ENCODE measurements around the gene ARHGAP28.
A peak's percentile ranks its signal among the peaks of the same experiment; 100 is the strongest.

ARHGAP28 gene

GRCh38 chr18:6730416-6731221 is 1.1 kb downstream of the ARHGAP28 start:
- DNase-seq (ENCODE audit: low read depth) = no peak
- TF ChIP-seq CTCF (IDR thresholded peaks at IDR 0.05; ENCODE audit: control insufficient read depth, extremely low read depth, insufficient read depth) = no peak
- H3K4me3 ChIP-seq (ENCODE audit: low read depth, low read length) = peak overlapping the region; percentile 72

GRCh38 chr18:6731222-6731596 is 1.7 kb downstream of the ARHGAP28 start:
- peak overlapping the region; percentile 72 for H3K4me3 ChIP-seq (ENCODE audit: low read depth, low read length)
- no peak for TF ChIP-seq CTCF (IDR thresholded peaks at IDR 0.05; ENCODE audit: control insufficient read depth, extremely low read depth, insufficient read depth)
- DNase-seq (ENCODE audit: low read depth) = peak; percentile 85

GRCh38 chr18:6732952-6733351 is 3.4 kb downstream of the ARHGAP28 start:
- no peak overlapping the region for H3K4me3 ChIP-seq (ENCODE audit: low read depth, low read length)
- no peak for DNase-seq (ENCODE audit: low read depth)
- TF ChIP-seq CTCF (IDR thresholded peaks at IDR 0.05; ENCODE audit: control insufficient read depth, extremely low read depth, insufficient read depth) = peak; percentile 34; the same call in 1 of the 2 replicates

GRCh38 chr18:6733758-6734157 is 4.2 kb downstream of the ARHGAP28 start:
- TF ChIP-seq CTCF (IDR thresholded peaks at IDR 0.05; ENCODE audit: control insufficient read depth, extremely low read depth, insufficient read depth) = no peak
- H3K4me3 ChIP-seq (ENCODE audit: low read depth, low read length) = no peak overlapping the region
- DNase-seq (ENCODE audit: low read depth) = no peak

GRCh38 chr18:6734726-6735430 is 5.4 kb downstream of the ARHGAP28 start:
- H3K4me3 ChIP-seq (ENCODE audit: low read depth, low read length) = no peak overlapping the region
- DNase-seq (ENCODE audit: low read depth) = no peak
- TF ChIP-seq CTCF (IDR thresholded peaks at IDR 0.05; ENCODE audit: control insufficient read depth, extremely low read depth, insufficient read depth) = no peak

- no peak for TF ChIP-seq CTCF (IDR thresholded peaks at IDR 0.05; ENCODE audit: control insufficient read depth, extremely low read depth, insufficient read depth)
- no peak for DNase-seq (ENCODE audit: low read depth)
- no peak overlapping the region for H3K4me3 ChIP-seq (ENCODE audit: low read depth, low read length)
These were observed 8.3 kb downstream of the ARHGAP28 start for GRCh38 chr18:6737833-6738232.

Data from LNCaP clone FGC (cell line).